Upper lobe of right lung (tissue), 1 donor: ENCODE data around the gene ACBD6. TPM values are rescaled to one million over a fixed set of nuclear protein-coding genes. Genes with fewer than 3 reads are reported as not detected.
"Not testable (repeated sequence)": the region's sequence is repeated elsewhere in the genome, so short reads cannot be mapped to it uniquely, and the experiment has no call there.

Experiments
- ATAC-seq: fragments of 200-7000 bp; cut with Tn5 transposase; one replicate; pipeline ENCODE4 v1.9.1; 2020; ENCODE audit warnings: mild to moderate bottlenecking, moderate library complexity
- DNase-seq: peaks from one replicate; pipeline ENCODE4 v3.0.0-alpha.2; 2020
- H3K27ac ChIP-seq: fragments of 200-600 bp; one replicate; pipeline ENCODE4 v1.8.0; 2022
- H3K27me3 ChIP-seq: fragments of 200-600 bp; one replicate; pipeline ENCODE4 v1.8.0; 2022; ENCODE audit warnings: mild to moderate bottlenecking
- H3K36me3 ChIP-seq: fragments of 200-600 bp; one replicate; pipeline ENCODE4 v1.8.0; 2022
- H3K4me1 ChIP-seq: fragments of 200-600 bp; one replicate; pipeline ENCODE4 v1.8.0; 2022
- H3K4me3 ChIP-seq: fragments of 200-600 bp; one replicate; pipeline ENCODE4 v1.8.0; 2022; ENCODE audit warnings: mild to moderate bottlenecking
- H3K9me3 ChIP-seq: fragments of 200-600 bp; one replicate; pipeline ENCODE4 v1.8.0; 2022
- CTCF ChIP-seq: fragments of 200-600 bp; IDR thresholded peaks from one replicate; pipeline ENCODE4 v1.8.0; 2022; ENCODE audit warnings: antibody characterized with exemption
- intact Hi-C: fragments of 100-400 bp; cut with DNase I; formaldehyde crosslinking; loops from one replicate; pipeline ENCODE4 v1.11.0; 2022
- total RNA-seq: library from RNA; stranded (reverse); fragmentation: NEBNext Ultra II Directional; extraction: Animal tissue kit (Norgen Biotek cat#: 25700); gene quantifications from one replicate; pipeline ENCODE4 v1.2.1, GENCODE V29; 2021
- donor health status: DM: no; HTN: yes; CAD: no; lungs with severe emphysema.

Gene ACBD6
- total RNA-seq, 1 donor from 2014 or later, result 33.6 TPM

- Histone ChIP-seq H3K27me3 (no peaks in the 10 kb centered on the region), H3K9me3 (peaks cover 18% of the 10 kb centered on the region), H3K27ac (no peak overlapping the region), H3K4me1 (no peaks in the 10 kb centered on the region), H3K36me3 (no peaks in the 10 kb centered on the region), H3K4me3 (no peak overlapping the region)
- DNase-seq (no peak), ATAC-seq (no peak)
- TF ChIP-seq CTCF, result no peak
- intact Hi-C loops, result loop anchor here (10.0 kb wide), 1 partner anchor 207 kb away; no protein-coding TSS in a partner anchor
Observed at GRCh38 chr1:180462102-180462501, 40.3 kb downstream of the ACBD6 start.

DNA sequence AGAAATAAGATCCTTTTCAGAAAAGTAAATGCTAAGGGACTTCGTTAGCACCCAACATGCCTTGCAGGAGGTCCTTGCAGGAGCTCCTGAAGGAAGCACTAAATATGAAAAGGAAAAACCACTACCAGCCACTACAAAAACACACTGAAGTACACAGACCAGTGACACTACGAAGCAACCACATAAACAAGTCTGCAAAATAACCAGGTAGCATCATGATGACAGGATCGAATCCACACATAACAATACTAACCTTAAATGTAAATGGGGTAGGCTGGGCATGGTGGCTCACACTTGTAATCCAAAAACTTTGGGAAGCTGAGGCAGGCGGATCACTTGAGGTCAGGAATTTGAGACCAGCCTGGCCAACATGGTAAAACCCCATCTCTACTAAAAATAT, 40.7 kb downstream of the ACBD6 start:
- not testable (repeated sequence) for H3K27ac ChIP-seq, H3K4me3 ChIP-seq, H3K27me3 ChIP-seq, DNase-seq, H3K4me1 ChIP-seq, H3K36me3 ChIP-seq, ATAC-seq
- intact Hi-C loops, result loop anchor here (10.0 kb wide), 1 partner anchor 207 kb away; no protein-coding TSS in a partner anchor
- H3K9me3 ChIP-seq, result peaks cover 18% of the 10 kb centered on the region

- no peak for DNase-seq
- intact Hi-C loops, result no loop called here
- H3K4me1 ChIP-seq, result no peaks in the 10 kb centered on the region
- no peak for ATAC-seq
- TF ChIP-seq CTCF, result no peak
- peaks cover 8% of the 10 kb centered on the region for H3K9me3 ChIP-seq
- no peaks in the 10 kb centered on the region for H3K27me3 ChIP-seq
- no peak overlapping the region for H3K4me3 ChIP-seq
- no peaks in the 10 kb centered on the region for H3K36me3 ChIP-seq
- no peak overlapping the region for H3K27ac ChIP-seq
Observed at GRCh38 chr1:180458807-180459206, 43.6 kb downstream of the ACBD6 start.

DNA sequence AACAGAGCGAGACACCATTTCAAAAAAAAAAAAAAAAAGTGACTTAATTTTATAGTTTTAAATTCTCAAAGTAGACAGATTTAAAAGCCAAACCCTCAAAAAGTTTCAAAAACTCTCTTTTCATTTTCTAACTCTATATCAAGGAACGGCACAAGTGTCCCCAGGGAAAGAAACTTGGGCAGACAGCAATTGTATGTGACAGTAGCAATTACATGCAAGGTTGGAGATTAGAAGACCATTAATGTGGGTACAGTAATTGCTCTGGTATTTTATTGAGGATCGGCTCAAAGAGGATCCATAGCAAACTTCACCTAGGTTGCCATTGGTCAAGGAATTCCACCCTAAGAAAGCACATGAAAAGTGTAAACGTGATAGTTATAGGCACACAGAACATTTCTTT, 46.2 kb downstream of the ACBD6 start:
- no peak overlapping the region for H3K27ac ChIP-seq
- H3K36me3 ChIP-seq, result no peaks in the 10 kb centered on the region
- TF ChIP-seq CTCF, result no peak
- H3K27me3 ChIP-seq, result no peaks in the 10 kb centered on the region
- ATAC-seq (no peak), DNase-seq (no peak)
- peaks cover 4% of the 10 kb centered on the region for H3K9me3 ChIP-seq
- H3K4me1 ChIP-seq, result no peaks in the 10 kb centered on the region
- intact Hi-C loops, result no loop called here
- H3K4me3 ChIP-seq, result no peak overlapping the region

DNA sequence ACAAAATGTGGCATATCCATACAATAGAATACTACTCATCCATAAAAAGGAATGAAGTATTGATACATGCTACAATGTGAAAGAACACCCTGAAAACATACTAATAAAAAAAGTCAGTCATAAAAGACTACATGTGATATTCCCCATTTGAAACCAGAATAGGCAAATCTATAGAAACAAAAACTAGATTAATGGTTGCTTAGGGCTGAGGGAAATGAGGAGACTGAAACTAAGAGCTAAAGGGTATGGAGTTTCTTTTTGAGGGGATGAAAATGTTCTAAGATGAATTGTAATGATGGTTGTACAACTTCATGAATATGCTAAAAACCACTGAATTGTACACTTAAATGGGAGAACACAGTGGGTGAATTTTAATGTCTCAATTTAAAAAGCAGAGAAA, 50.9 kb downstream of the ACBD6 start:
- intact Hi-C loops, result no loop called here
- no peaks in the 10 kb centered on the region for H3K27me3 ChIP-seq
- TF ChIP-seq CTCF, result no peak
- H3K27ac ChIP-seq, result no peak overlapping the region
- no peak overlapping the region for H3K4me3 ChIP-seq
- peaks cover 6% of the 10 kb centered on the region for H3K9me3 ChIP-seq
- no peaks in the 10 kb centered on the region for H3K4me1 ChIP-seq
- no peak for DNase-seq
- no peaks in the 10 kb centered on the region for H3K36me3 ChIP-seq
- no peak for ATAC-seq

DNA sequence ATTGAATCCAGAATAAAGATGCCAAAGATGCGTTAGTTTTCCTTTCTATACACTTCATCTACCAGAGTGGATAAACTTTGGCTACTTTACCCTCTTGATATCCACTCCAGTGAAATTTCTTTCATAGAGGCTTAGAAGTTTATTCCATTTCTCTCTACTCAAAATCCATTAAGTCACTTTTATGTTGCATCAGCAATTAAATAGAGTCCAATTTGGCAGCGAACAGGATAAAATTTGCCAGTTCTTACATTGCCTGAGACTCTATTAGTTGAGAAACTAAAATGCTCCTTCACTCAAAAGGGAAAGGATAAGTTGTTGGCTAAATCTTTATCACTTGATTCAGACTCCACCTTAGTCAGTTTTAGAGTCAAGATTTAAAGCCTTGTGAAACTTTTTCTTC, 57.9 kb downstream of the ACBD6 start:
- H3K27me3 ChIP-seq, result no peaks in the 10 kb centered on the region
- intact Hi-C loops, result no loop called here
- no peak for TF ChIP-seq CTCF
- no peak for ATAC-seq
- no peak overlapping the region for H3K4me3 ChIP-seq
- H3K9me3 ChIP-seq, result no peaks in the 10 kb centered on the region
- no peaks in the 10 kb centered on the region for H3K36me3 ChIP-seq
- H3K27ac ChIP-seq, result no peak overlapping the region
- H3K4me1 ChIP-seq, result peaks cover 3% of the 10 kb centered on the region
- no peak for DNase-seq
